NT2/D1 (cell line): ENCODE measurements around the gene CUEDC1.

Source experiments
- YY1 ChIP-seq: IDR thresholded peaks from 2 replicates; pipeline ENCODE4 v1.6.1; 2011; ENCODE audit not compliant: insufficient read length, insufficient read depth
- ZNF274 ChIP-seq: IDR thresholded peaks from 2 replicates; pipeline ENCODE4 v1.6.1; 2011; ENCODE audit warnings: mild to moderate bottlenecking, low read depth, low read length

DNA sequence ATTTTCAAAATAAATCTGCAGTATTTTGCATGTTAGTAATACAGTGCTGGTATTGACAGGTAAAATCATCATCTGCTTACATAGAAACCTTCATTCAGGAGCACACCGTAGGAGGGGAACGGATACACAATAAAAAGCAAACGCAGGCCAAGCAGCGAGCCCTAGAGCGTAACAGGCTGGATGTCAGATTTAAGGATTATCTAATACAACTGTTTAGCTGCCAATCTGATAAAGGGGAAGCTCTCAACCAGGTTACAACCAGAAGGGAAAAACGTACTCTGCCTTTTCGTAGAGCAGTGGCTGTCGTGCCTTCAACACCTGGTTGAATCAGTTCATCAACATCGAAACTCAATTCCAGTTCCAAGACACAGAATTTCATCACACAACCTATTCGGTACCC is 16.4 kb upstream of the CUEDC1 start:
- no peak for TF ChIP-seq ZNF274
- no peak for TF ChIP-seq YY1
